Loucy (cell line): ENCODE results near the gene DSCAM.

Experiments
- CTCF ChIP-seq: fragments of 200-600 bp; sonication (generic); conservative IDR thresholded peaks from 2 replicates; pipeline ENCODE4 v1.5.1; 2014; ENCODE audit warnings: mild to moderate bottlenecking, antibody characterized with exemption, low read length
- EZH2phosphoT487 ChIP-seq: fragments of 200-600 bp; IDR thresholded peaks from 2 replicates; pipeline ENCODE4 v1.6.1; 2018; ENCODE audit warnings: antibody characterized with exemption, mild to moderate bottlenecking, moderate library complexity, borderline replicate concordance

GRCh38 chr21:40688106-40688864, 158.7 kb downstream of the DSCAM start:
- TF ChIP-seq CTCF (no peak), EZH2phosphoT487 (no peak)
